Endothelial cell of umbilical vein (primary cell): ENCODE results near the gene ADAMTS6.
"Not testable (repeated sequence)": the region's sequence is repeated elsewhere in the genome, so short reads cannot be mapped to it uniquely, and the experiment has no call there.

Source experiments
- CTCF ChIP-seq, 2 donors: IDR thresholded peaks; 1 replicate in 1 of 2; 2 replicates in 1 of 2; pipeline ENCODE4 v1.5.1; 2011; ENCODE audit warnings: low read length in 2 of 2, mild to moderate bottlenecking in 2 of 2, moderate library complexity in 2 of 2, control low read depth in 1 of 2, inconsistent platforms in 1 of 2, low read depth in 1 of 2; ENCODE audit not compliant: insufficient read depth in 1 of 2; ENCODE audit errors: extremely low read depth in 1 of 2
- EZH2 ChIP-seq: IDR thresholded peaks from 2 replicates; pipeline ENCODE4 v1.6.1; 2012; ENCODE audit warnings: borderline replicate concordance, low read depth, mild to moderate bottlenecking, moderate library complexity, low read length, inconsistent platforms; ENCODE audit not compliant: severe bottlenecking
- POLR2A ChIP-seq: IDR thresholded peaks from 2 replicates; pipeline ENCODE4 v1.6.1; 2012; ENCODE audit warnings: low read depth, mild to moderate bottlenecking, control low read depth, low read length

DNA sequence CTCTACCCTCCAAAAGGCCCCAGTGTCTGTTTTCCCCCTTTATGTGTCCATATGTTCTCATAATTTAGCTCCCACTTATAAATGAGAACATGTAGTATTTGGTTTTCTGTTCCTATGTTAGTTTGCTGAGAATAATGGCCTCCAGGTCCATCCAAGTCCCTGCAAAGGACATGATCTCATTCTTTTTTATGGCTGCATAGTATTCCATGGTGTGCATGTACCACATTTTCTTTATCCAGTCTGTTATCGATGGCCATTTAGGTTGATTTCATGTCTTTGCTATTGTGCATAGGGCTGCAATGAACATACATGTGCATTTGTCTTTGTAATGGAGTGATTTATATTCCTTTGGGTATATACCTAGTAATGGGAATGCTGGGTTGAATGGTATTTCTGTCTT is 161.0 kb downstream of the ADAMTS6 start:
- not testable (repeated sequence) for TF ChIP-seq CTCF (IDR thresholded peaks at IDR 0.05; ENCODE audit: extremely low read depth in 1 of 2, insufficient read depth in 1 of 2, low read depth in 1 of 2, low read length in 2 of 2); POLR2A; EZH2
